GM12801 (cell line): ENCODE results near the gene CXCL13.

Experiments
- CTCF ChIP-seq: IDR thresholded peaks from one replicate; pipeline ENCODE4 v1.5.1; 2011; ENCODE audit warnings: control low read depth; ENCODE audit not compliant: insufficient read length; ENCODE audit errors: extremely low read depth

Gene CXCL13

DNA sequence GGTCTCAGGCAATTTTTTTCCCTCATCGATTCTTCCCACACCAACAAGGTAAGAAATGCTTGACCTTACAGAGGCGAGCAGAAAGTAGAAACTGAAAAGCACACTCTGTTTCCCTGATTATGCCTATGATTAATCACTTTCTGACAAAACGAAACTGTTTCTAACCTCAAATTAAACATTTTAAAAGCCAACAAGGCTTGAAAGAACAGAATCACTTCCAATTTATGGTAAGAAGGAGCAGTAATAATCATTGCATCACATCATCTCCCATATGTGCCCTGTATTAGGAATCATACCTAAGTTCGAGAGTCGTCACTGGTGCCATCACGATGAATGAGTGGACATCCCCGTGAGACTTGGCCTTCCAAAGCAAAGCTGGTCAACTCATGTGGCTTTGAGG lies 12.5 kb upstream of the CXCL13 start:
- TF ChIP-seq CTCF, result no peak

GRCh38 chr4:77593993-77594392 lies 11.6 kb upstream of the CXCL13 start:
- no peak for TF ChIP-seq CTCF

- no peak for TF ChIP-seq CTCF
Observed at GRCh38 chr4:77595364-77595973, 10.2 kb upstream of the CXCL13 start.

DNA sequence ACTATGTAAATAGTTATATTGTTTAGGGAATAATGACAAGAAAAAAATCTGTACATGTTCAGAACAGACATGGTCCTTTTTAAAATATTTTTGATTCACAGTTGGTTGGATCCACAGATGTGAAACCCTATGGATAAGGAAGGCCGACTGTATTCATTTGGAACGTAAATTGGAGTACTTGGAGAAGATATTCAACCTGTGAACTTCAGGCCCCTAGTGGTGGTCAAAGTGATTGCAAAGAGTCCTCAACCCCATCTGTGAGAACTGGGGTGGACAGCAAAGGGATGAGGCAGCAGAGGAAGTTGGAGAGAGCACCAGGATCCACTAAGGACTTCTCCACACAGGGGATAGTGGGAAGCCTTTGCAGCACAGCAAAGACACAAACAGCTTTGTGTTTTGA lies 6.2 kb upstream of the CXCL13 start:
- no peak for TF ChIP-seq CTCF

GRCh38 chr4:77600521-77601451 lies 4.8 kb upstream of the CXCL13 start:
- TF ChIP-seq CTCF, result peak; percentile 71

DNA sequence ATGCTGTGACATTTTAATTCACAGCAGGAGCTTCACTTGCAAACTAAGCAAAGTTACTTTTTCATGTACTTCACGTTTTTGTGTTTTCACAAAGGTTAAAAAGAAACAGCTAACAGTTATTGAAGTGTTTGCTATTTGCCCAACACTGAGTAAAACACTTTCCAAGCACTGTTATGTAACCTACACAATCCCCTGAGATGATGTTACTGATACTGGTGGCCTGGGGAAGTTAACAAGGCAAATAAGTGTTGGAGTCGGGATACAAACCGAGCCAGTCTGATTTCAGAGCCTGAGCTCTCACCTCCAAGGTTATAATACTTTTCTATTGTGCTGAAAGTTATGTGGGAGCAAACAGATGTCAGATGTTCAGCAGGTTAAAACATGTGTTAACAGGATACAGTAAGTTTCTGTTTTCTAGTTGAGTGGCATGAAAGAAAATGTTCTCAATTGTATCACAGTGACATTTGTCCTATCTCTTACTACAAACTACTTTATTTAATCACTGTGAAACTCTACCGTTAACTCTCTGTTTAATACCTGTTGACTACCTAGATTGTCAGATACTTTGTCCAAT lies 3.9 kb upstream of the CXCL13 start:
- no peak for TF ChIP-seq CTCF

DNA sequence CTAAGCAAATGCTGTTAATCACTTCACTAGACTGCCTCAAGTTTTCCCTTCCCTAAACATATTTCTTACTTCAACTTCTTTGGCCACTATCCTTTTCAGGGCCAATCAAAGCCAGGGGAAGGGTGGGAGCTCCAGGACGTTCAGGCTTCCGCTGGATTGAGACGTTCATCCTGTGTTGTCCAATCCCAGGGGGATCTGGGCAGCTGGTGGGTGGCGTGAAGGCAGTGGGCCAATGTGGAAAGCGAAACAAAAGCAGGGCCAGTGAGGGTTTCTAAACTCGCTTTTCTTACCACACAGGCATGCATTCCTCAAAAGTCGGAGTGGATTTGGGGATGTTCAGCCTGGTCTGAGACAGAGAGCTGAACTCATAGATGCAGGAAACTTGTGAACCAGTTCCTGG lies 7.6 kb downstream of the CXCL13 start:
- TF ChIP-seq CTCF, result no peak
